Mesodermal cell (in vitro differentiated cells): ENCODE data around the gene GAS2L1.

ENCODE experiments used
- H3K27ac ChIP-seq: 2 replicates; pipeline ENCODE4 v1.7.0; 2013; ENCODE audit warnings: mild to moderate bottlenecking, low read depth, low read length, moderate library complexity; ENCODE audit not compliant: severe bottlenecking
- H3K36me3 ChIP-seq: 2 replicates; pipeline ENCODE4 v1.7.1; 2013; ENCODE audit warnings: mild to moderate bottlenecking, low read length, moderate library complexity; ENCODE audit not compliant: control insufficient read depth, insufficient read depth
- H3K4me1 ChIP-seq: one replicate; pipeline ENCODE4 v1.7.1; 2013; ENCODE audit warnings: mild to moderate bottlenecking, low read length; ENCODE audit not compliant: insufficient read depth, control insufficient read depth, poor library complexity, severe bottlenecking
- H3K4me3 ChIP-seq: 2 replicates; pipeline ENCODE4 v1.7.0; 2013; ENCODE audit warnings: low read length, control low read depth, mild to moderate bottlenecking; ENCODE audit not compliant: insufficient read depth, poor library complexity, severe bottlenecking; ENCODE audit errors: extremely low read depth
- H3K9me3 ChIP-seq: 2 replicates; pipeline ENCODE4 v1.7.1; 2013; ENCODE audit warnings: mild to moderate bottlenecking, low read length, moderate library complexity; ENCODE audit not compliant: control insufficient read depth
- WGBS, 2 experiments: methylation state at CpG; one replicate each; pipeline ENCODE4 v1.1.5; 2013; ENCODE audit warnings: missing lambda C conversion rate in 2 of 2; ENCODE audit not compliant: insufficient coverage in 2 of 2; 5-methylcytosine and 5-hydroxymethylcytosine counted together

The GAS2L1 gene

DNA sequence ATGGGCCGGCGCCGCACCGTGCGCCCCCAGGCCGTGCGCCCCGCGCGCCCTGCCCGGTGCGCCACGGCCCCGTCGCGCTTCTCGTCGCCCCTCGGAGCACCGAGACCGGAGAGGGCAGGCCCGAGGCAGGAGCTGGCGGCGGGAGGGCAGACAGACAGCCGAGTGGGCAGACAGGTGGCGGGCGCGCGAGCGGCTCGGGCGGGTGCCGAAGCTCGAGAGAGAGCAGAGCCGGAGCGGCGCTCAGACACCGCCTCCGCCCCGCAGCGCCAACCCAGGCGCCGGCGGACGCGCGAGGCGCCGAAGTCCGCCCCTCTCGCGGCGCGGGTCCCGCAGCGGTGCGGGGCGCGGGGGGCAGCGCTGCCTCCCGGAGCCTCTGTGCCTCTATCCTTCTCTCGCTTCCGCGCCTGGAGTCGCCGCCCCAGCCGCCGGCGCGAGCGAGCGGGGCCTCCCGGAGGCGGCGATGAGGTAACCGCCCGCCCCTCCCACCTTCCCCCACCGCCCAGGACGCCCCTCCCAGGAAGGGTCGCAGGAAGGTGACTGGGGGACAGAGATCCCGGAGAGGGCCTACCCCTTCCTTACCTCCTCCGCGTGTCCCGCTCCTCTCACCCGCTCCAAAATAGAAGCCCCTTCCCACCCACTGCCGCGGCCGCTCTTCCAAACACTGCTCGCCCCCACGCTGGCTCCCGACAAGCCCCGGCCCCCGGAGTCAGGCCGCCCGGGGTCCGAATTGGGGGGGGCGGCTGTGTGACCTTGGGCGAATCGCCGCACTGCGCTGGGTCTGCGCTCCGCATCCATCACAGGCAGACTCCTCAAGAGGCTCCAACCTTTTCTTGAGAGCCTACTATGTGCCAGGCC is 9.1 kb downstream of the GAS2L1 start, which contains the start of gene RASL10A:
Gene RASL10A (minus strand): TSS at position 412 of the 855 bp plus-strand sequence. CDS start 451 bp downstream, outside the sequence.
- WGBS, 2 experiments, result 4 to 6% methylated on average over 52 to 66 of the region's 103 CpGs

GRCh38 chr22:29316141-29316828 is 9.8 kb downstream of the GAS2L1 start:
- Histone ChIP-seq H3K9me3 (no peaks in the 10 kb centered on the region), H3K27ac (no peak overlapping the region), H3K36me3 (peaks cover 19% of the 10 kb centered on the region), H3K4me1 (peaks cover 10% of the 10 kb centered on the region), H3K4me3 (no peak overlapping the region)
- 81 to 89% methylated on average over 12 to 15 of the region's 18 CpGs for WGBS, 2 experiments

More for the DNA sequence above, 9.1 kb downstream of the GAS2L1 start, which contains the start of gene RASL10A:
- Histone ChIP-seq H3K4me1 (peaks cover 15% of the 10 kb centered on the region), H3K36me3 (peaks cover 19% of the 10 kb centered on the region), H3K27ac (no peak within 1 kb of the TSS), H3K9me3 (no peaks in the 10 kb centered on the region), H3K4me3 (peak within 1 kb of the TSS; percentile 35)

DNA sequence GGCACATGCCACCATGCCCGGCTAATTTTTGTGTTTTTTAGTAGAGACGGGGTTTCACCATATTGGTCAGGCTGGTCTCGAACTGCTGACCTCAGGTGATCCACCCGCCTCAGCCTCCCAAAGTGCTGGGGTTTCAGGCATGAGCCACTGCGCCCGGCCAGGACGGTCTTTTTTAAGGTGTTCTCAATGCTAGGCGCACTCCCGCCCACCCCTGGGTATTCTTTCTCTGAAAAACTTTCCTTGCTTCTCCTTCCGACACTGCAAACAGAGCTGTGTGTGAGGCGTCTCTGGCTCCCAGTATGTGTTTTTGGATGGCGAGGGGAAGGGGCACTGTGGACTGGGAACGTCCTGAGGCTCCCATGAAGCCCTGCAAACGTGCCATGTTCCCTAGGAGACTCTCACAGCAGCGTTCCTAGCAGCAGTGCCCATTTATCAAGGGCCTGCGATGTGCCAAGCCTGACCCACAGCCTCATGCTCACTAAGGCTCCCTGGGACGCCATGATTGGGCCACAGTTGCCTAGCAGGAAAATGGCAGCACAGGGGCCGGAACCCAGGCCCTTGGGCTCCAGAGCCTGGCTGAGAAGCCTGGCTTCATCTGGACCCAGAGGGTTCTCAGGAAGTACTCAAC is 11.5 kb downstream of the GAS2L1 start:
- Histone ChIP-seq H3K27ac (no peak overlapping the region), H3K4me3 (no peak overlapping the region), H3K4me1 (peaks cover 4% of the 10 kb centered on the region), H3K36me3 (peaks cover 4% of the 10 kb centered on the region), H3K9me3 (no peaks in the 10 kb centered on the region)
- 94 to 95% methylated on average over 16 to 18 of the region's 18 CpGs for WGBS, 2 experiments

- no peaks in the 10 kb centered on the region for H3K9me3 ChIP-seq
- H3K4me3 ChIP-seq, result no peak overlapping the region
- H3K36me3 ChIP-seq, result no peaks in the 10 kb centered on the region
- 86 to 92% methylated on average over 1 to 2 of the region's 2 CpGs for WGBS, 2 experiments
- H3K27ac ChIP-seq, result no peak overlapping the region
- H3K4me1 ChIP-seq, result no peaks in the 10 kb centered on the region
Observed at GRCh38 chr22:29319072-29319471, 12.6 kb downstream of the GAS2L1 start.

- Histone ChIP-seq H3K36me3 (no peaks in the 10 kb centered on the region), H3K9me3 (no peaks in the 10 kb centered on the region), H3K27ac (no peak overlapping the region), H3K4me3 (no peak overlapping the region), H3K4me1 (no peaks in the 10 kb centered on the region)
- 100% methylated on average over 1 of the region's 1 CpG; no CpG with 5 or more reads in 1 of the 2 experiments for WGBS, 2 experiments
Observed at GRCh38 chr22:29320546-29320945, 14.1 kb downstream of the GAS2L1 start.

DNA sequence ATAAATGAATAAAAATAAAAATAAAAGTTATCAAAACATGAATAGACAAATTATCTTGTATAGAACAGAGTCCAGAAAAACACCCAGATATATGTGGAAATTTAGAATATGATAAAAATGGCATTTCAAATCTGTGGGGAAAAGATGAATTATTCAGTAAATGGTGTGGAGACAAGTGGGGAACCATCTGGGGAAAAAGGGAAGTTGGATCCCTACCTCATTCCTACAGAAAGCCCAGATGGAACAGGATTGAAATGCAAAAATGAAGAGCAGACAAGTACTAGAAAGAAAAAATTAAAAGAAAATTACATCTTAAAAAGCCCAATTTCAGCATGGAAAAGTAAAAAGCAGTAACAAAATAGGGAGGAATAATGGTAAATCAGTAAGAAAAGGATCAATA is 17.2 kb downstream of the GAS2L1 start:
- no peaks in the 10 kb centered on the region for H3K4me1 ChIP-seq
- H3K27ac ChIP-seq, result no peak overlapping the region
- H3K4me3 ChIP-seq, result no peak overlapping the region
- H3K36me3 ChIP-seq, result peaks cover 25% of the 10 kb centered on the region
- no peaks in the 10 kb centered on the region for H3K9me3 ChIP-seq

- Histone ChIP-seq H3K9me3 (no peaks in the 10 kb centered on the region), H3K4me1 (peaks cover 3% of the 10 kb centered on the region), H3K4me3 (no peak overlapping the region), H3K36me3 (peaks cover 39% of the 10 kb centered on the region), H3K27ac (no peak overlapping the region)
- 92 to 93% methylated on average over 7 to 8 of the region's 8 CpGs for WGBS, 2 experiments
Observed at GRCh38 chr22:29325356-29325755, 18.9 kb downstream of the GAS2L1 start.

DNA sequence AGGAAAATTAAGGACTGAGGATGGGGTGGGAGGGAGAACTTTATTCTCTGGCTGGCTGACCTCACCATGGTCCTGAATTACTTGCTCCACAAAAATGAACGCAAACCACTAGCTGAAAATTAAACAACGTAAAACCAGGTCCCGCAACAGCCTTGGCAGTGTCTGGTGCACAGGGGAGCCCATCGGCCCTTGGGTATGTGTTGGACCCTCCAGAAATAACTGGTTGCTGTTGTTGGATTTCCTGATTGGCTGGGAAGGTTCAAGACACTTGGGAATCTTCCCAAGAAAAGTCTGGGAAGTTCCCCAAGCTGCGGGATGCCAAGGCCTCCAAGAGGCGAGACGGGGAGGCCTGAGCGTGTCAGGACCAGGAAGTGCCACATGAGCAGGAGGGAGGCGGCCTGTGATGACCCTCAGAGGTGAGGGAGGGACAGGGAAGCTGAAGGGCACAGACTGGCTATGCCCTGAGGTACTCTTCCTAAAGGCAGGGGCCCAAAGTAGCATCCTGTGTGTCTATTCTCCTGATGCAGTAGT is 19.4 kb downstream of the GAS2L1 start:
- 86 to 89% methylated on average over 6 to 7 of the region's 9 CpGs for WGBS, 2 experiments
- no peak overlapping the region for H3K27ac ChIP-seq
- no peak overlapping the region for H3K4me3 ChIP-seq
- no peaks in the 10 kb centered on the region for H3K9me3 ChIP-seq
- H3K4me1 ChIP-seq, result peaks cover 8% of the 10 kb centered on the region
- peaks cover 43% of the 10 kb centered on the region for H3K36me3 ChIP-seq

- peaks cover 46% of the 10 kb centered on the region for H3K36me3 ChIP-seq
- H3K27ac ChIP-seq, result no peak overlapping the region
- H3K9me3 ChIP-seq, result no peaks in the 10 kb centered on the region
- H3K4me1 ChIP-seq, result peaks cover 14% of the 10 kb centered on the region
- WGBS, 2 experiments, result 90 to 98% methylated on average over 7 to 9 of the region's 10 CpGs
- no peak overlapping the region for H3K4me3 ChIP-seq
Observed at GRCh38 chr22:29326481-29326880, 20.0 kb downstream of the GAS2L1 start.

DNA sequence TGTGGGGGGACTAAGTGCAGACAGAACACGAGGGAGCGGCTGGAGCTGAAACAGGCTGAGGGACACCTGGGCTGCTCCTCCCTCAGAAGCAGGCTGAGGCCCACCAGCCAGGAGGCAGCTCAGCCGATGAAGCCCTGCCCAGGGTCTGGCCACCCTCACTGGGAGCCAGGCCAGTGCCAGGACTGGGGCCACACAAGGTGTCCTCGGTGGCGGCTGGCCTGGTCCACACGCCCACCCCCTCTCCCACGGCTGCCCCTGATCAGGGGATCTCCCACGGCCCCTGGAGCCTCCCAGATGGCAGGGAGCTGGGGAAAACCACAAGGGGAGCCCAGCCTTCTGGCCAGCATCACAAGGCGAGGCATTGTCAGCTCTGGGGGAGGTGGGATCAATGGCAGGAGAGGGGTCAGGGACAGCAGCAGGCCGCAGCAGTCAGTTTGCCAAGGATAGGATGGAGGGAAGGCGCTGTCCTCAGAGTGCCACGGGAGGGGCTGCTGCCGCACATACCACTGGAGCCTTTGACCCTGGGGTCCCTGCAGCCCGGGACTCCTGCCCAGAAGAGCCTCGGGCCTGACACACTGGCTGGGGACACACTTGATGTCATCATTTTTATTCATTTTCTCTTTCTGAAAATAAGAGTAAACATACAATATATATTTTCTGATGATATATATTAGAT is 20.8 kb downstream of the GAS2L1 start:
- WGBS, 2 experiments, result 91 to 97% methylated on average over 8 to 12 of the region's 15 CpGs
- H3K9me3 ChIP-seq, result no peaks in the 10 kb centered on the region
- no peak overlapping the region for H3K27ac ChIP-seq
- peaks cover 52% of the 10 kb centered on the region for H3K36me3 ChIP-seq
- H3K4me3 ChIP-seq, result no peak overlapping the region
- H3K4me1 ChIP-seq, result peaks cover 19% of the 10 kb centered on the region
